A172 (cell line): Measurements from ENCODE around the gene TBPL1. TPM values are rescaled to one million over a fixed set of nuclear protein-coding genes. Genes with fewer than 3 reads are reported as not detected.

ENCODE experiments used
- DNase-seq: peaks from one replicate; pipeline ENCODE4 v3.0.0-alpha.2; 2015; ENCODE audit warnings: low spot score
- total RNA-seq: library from RNA; depleted of rRNA; stranded (reverse); fragments of >200 nt; shearing (Covaris generic); gene quantifications from 2 replicates; pipeline ENCODE4 v1.2.3, GENCODE V29; 2014

The TBPL1 gene
- total RNA-seq, 1 experiment from 2014 or later, result 32.3 TPM

DNA sequence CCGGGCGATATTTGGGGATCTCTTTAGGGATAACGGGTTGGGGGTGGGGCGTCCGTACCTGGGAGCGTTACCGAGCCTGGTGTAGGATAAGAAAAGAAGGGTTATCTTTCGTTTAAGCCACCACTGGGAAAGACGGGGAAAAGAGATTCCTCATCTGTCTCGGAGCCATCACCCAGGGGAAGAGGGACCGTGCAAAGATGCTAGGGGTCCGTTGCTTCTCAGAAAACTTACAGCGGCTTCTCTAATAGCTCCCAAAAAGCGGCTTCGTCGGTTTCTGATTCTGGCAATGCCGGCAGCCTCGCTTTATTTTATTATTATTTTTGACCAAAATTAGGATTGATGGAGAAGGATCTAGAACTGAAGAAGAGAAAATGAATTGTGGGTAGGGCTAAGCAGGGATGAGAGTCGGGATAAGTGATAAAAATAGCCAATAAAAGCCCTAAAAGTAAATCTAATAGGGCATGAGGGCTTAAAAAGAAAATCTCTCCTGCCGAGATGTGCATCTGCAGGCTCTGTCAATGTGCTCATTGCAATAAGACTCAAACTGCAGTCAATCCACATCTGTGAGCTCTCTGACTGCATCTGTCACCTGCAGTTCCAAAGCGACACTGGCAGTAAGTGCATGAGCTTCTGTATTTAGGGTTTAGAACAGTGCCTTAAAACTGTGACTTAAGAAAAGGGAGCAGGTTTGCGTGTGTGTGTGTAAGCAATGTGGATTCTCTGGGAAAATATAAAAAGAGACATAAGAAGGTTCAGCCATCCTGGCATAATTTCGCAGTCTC, 801 bp downstream of the TBPL1 start:
- DNase-seq, result no peak

DNA sequence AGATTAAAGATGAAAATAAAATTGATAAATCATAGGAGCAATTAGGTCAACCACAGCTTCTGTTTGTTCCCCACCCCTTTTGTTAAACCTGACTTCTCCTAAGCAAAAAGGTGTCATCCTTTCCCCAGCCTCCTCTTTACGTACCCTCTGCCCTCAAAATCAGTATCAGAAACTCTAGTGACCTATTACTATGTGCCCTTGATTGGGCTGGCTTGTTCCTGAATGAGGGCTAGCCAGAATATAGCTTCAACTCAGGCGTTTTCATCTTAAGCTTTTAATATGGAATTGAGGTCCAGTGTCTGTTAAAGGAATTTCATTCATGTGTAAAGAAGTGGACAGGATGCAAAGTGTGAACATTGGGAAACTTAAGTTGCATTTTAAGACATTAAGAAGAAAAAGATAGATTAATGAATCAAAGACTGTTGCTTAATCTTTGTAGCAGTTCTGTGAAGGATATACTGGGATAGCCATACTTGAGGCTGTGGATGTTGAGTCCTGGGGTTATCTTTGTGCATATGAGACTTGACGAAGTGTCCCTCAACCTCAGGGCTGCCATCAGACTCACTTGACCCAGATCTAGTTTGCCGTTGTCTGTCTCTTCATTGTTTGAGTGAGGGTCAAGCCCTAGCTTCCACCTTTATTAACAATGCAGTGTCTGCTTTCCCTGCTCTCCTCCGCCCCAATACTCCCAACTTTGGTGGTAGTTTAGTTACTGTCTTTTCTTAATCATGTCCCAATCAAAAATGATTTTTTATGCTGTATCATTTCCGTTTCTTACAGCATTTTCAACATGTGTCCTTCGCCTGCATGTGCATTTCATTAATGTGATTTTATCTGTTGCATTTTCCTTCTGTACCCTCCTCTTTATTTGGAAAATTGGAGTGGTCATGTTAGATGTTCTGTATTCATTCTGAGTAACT, 1.9 kb downstream of the TBPL1 start:
- no peak for DNase-seq

GRCh38 chr6:133955582-133956415, 2.8 kb downstream of the TBPL1 start:
- no peak for DNase-seq

DNA sequence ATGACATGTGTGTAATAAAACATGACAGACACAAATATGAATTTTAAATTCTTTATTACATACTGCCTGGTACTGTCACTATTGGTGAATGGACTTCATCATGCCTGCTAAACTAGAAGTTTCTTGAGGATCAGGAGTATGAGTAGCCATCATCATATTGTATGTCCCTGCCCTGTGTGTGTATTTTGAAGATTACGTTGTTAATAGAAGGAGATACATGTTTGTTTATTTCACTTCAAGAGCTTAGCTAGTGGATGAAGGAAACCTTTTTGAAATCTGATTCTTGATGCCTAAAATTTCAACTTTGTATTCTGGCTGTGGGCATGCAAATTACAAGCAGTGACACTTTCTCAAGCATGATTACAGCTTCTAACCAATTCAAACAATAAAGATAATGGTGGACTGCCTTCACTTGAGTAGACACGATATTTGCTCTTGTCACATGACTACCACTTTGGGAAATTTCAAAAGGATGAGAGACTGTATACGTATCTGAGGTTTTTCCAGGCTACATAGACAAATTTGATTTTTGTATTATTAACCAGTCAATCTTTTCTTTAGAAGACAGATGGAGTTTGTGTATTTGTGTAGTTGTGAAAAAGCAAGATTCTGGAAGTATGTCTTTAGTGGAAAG, 3.5 kb downstream of the TBPL1 start:
- no peak for DNase-seq

GRCh38 chr6:133957227-133957626, 4.2 kb downstream of the TBPL1 start:
- DNase-seq, result no peak

GRCh38 chr6:133957780-133958242, 4.8 kb downstream of the TBPL1 start:
- no peak for DNase-seq

DNA sequence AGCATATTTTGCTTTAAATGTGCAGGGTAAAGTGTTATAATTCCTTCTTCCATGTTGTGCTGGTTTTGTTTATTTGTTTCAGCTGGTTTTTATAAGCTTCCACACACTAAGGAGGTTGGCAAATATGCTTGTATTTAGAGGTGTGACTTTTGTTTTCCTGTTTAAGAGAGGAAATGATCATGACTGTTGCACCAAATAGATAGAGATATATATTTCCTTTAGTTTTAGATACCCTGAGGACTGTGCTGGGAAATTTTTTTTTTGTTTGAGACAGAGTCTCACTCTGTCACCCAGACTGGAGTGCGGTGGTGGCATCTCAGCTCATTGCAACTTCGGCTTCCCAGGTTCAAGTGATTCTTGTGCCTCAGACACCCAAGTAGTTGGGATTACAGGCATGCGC, 5.8 kb downstream of the TBPL1 start:
- DNase-seq, result no peak

GRCh38 chr6:133959667-133960368, 6.8 kb downstream of the TBPL1 start:
- DNase-seq, result no peak

GRCh38 chr6:133961831-133962230, 8.8 kb downstream of the TBPL1 start:
- no peak for DNase-seq

GRCh38 chr6:133964052-133964451, 11.0 kb downstream of the TBPL1 start:
- peak; percentile 22 for DNase-seq

GRCh38 chr6:133964702-133965101, 11.7 kb downstream of the TBPL1 start:
- DNase-seq, result no peak

GRCh38 chr6:133965817-133966360, 12.9 kb downstream of the TBPL1 start:
- no peak for DNase-seq

GRCh38 chr6:133966654-133967329, 13.8 kb downstream of the TBPL1 start:
- DNase-seq, result no peak

- no peak for DNase-seq
These were observed 14.3 kb downstream of the TBPL1 start for GRCh38 chr6:133967347-133967746.

- DNase-seq, result peak; percentile 55
These were observed 14.8 kb downstream of the TBPL1 start for GRCh38 chr6:133967835-133968234.

DNA sequence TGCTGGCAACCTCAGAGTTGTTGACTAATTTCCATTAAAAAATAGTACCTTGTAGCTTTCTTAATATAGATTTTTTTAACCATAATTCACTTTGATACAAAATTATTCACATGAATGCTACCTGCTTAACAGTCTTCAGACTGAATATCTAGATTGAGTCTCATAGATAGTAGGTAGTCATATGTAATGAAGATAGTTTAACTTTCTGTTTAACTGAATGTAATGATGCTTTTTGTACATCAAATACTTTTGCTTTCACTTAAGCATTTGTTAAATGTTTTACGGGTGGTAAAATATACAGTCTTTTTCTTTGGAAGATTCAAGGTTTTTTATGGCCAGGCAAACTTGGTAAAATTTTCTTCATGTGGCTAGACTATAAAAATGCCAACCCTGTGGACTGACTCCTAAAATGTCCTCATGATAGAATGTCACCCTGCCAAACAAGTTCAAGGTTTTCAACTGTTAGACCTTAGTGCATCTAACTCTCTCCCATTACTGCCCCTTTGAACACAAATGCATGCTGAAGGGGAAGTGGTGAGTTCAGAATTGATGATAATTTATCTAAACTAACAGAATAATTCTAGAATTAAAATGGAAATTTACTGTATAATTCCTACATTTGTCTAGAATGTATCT, 16.4 kb downstream of the TBPL1 start:
- no peak for DNase-seq

DNA sequence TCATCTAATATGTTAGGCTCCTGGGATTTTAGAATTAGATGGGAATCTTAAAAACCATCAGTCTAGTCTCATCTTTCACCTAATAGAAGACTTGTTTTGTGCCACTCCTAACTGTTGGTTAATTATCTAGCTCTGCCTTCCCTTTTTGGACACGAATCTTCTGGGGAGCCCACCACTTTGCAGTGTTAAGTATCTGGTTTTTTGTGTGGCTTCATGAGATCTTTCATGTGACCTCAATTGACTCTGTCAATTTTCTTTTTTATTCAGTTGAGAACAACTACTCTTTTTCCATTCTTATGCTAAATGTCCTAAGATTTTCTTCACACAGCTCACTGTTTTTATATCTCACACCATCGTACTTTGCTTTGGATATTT, 16.9 kb downstream of the TBPL1 start:
- no peak for DNase-seq

DNA sequence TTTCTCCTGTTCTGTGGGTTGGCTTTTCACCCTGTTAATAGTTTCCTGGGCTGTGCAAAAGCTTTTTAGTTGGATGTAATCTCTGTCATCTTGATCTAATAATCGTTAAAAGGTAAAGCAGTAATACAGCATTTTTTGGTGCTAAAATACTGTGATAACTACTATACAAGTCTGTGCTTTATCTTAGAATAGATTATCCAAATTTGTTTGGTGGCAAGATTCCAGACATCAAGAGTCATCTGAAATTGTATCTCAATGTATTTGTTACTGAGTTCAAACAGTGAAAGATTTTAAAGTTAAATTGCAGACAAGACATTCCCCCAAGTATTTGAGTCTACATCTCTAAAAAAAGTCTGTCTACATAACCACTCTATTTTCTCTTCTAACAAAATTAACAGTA, 18.8 kb downstream of the TBPL1 start:
- DNase-seq, result no peak

GRCh38 chr6:133972388-133972787, 19.4 kb downstream of the TBPL1 start:
- no peak for DNase-seq
